Measurements from ENCODE around the gene TNNI3. TPM values are rescaled to one million over a fixed set of nuclear protein-coding genes. Genes with fewer than 3 reads are reported as not detected.
A peak's percentile ranks its signal among the peaks of the same experiment; 100 is the strongest.
"Not testable (repeated sequence)": the region's sequence is repeated elsewhere in the genome, so short reads cannot be mapped to it uniquely, and the experiment has no call there.

Gene TNNI3
- not detected for total RNA-seq

DNA sequence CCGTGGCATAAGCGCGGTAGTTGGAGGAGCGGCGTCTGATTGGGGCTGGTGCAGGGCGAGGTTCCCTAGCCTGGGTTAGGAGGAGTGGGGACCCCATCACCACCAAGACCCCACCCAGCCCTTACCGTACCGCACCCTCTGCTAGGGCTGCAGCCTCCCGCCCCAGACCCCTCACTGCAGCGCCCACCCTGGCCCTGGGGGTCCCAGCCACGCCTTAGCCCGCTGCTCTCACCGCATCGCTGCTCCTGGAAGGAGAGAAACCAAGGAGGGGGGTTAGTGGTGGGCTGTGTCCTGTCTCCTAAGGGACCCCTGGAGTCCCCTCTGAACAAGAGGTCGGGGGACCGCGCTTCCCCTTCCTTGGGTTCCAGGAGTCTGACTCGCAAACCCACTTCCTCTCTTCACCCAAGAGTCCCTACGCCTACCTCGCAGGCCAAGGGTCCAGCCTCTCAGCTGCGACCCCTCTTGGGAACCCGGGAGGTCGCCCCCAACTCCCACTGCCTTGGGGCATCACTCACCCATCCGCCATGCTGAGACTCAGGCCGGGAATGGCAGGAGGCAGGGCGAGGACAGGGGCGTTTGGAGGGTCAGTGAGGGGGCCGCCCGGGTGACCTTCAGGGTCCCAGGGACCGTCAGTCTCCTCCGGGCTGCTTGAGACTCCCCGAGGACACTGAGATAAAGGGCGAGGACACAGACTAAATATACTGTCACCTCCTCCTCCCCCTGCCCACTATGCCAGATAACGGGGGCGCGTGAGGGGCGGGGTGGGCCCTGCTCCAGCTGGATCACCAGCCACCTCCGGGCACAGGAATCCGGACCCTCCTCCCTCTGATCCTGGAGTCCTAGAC, at the start of gene TNNI3:
TSS of gene TNNI3 (minus strand) at position 669 of the 845 bp plus-strand sequence. CDS start at position 526, 143 bp downstream.
- H3K4me3 ChIP-seq: no peak within 1 kb of the TSS
- H3K4me1 ChIP-seq: peaks cover 0 to 12% (median 3%) of the 10 kb centered on the region in 4 donors
- TF ChIP-seq POLR2A (IDR thresholded peaks at IDR 0.05): no peak
- TF ChIP-seq, protein P1, sequence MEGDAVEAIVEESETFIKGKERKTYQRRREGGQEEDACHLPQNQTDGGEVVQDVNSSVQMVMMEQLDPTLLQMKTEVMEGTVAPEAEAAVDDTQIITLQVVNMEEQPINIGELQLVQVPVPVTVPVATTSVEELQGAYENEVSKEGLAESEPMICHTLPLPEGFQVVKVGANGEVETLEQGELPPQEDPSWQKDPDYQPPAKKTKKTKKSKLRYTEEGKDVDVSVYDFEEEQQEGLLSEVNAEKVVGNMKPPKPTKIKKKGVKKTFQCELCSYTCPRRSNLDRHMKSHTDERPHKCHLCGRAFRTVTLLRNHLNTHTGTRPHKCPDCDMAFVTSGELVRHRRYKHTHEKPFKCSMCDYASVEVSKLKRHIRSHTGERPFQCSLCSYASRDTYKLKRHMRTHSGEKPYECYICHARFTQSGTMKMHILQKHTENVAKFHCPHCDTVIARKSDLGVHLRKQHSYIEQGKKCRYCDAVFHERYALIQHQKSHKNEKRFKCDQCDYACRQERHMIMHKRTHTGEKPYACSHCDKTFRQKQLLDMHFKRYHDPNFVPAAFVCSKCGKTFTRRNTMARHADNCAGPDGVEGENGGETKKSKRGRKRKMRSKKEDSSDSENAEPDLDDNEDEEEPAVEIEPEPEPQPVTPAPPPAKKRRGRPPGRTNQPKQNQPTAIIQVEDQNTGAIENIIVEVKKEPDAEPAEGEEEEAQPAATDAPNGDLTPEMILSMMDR (IDR thresholded peaks at IDR 0.05): no peak
- peaks cover 0 to 6% (median 0%) of the 10 kb centered on the region in 4 donors for H3K9me3 ChIP-seq
- no peak within 1 kb of the TSS for H3K27ac ChIP-seq
- DNase-seq: no peak
- H3K36me3 ChIP-seq: no peaks in the 10 kb centered on the region
- peaks cover 0 to 29% of the 10 kb centered on the region in 2 donors for H3K27me3 ChIP-seq

DNA sequence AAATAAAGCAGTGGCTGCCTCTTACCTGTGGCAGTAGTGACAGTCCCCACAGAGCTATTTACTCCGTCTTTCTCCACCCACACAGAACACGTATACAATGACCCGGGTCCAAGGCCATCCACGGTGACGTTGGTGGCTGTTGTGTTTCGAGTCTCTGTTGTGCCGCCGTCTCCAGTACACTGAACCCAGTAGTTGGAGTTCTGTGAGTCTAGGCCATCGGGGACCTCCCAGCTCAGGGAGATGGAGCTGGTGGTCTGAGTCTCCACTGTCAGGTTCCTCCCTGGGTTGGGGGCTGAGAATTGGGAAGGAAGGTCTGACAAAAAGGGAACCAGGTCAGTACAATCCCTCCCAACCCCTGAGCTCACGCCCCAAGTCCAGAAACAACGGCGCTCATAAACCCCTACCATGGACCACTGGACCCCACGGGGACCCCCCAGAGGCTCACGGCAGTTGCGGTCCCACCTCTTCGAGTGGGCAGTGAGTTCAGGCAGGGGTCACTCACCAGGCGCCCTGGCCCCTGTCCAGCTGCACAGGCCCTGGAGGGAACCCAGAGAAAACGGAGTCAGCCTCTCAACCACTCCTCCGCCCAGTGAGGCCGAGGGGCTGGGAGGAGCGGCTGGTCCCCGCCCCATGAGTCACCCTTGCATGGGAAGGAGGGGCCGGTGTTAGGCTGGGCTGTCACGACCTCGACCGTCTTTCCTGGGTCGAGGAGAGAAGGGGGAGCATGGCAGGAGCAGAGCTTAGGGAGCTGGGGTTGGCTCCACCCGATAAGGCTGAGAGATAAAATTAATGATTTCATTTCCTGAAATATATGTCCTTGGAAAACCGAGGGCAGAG, 49.4 kb upstream of the TNNI3 start:
- peak overlapping the region in 3 of 4 donors; percentile 85 to 94 (median 91) for H3K27ac ChIP-seq
- peak overlapping the region in 3 of 4 donors; percentile 21 to 61 (median 54) for H3K4me3 ChIP-seq
- no peaks in the 10 kb centered on the region for H3K27me3 ChIP-seq
- peak; percentile 92 to 95 for TF ChIP-seq POLR2A (IDR thresholded peaks at IDR 0.05)
- TF ChIP-seq, protein P1 (IDR thresholded peaks at IDR 0.05): no peak
- H3K36me3 ChIP-seq: peaks cover 0 to 37% (median 0%) of the 10 kb centered on the region in 3 donors
- no peaks in the 10 kb centered on the region for H3K9me3 ChIP-seq
- H3K4me1 ChIP-seq: peaks cover 0 to 16% (median 0%) of the 10 kb centered on the region in 4 donors
- peak in 2 of 3 donors; percentile 92 to 95 for DNase-seq

DNA sequence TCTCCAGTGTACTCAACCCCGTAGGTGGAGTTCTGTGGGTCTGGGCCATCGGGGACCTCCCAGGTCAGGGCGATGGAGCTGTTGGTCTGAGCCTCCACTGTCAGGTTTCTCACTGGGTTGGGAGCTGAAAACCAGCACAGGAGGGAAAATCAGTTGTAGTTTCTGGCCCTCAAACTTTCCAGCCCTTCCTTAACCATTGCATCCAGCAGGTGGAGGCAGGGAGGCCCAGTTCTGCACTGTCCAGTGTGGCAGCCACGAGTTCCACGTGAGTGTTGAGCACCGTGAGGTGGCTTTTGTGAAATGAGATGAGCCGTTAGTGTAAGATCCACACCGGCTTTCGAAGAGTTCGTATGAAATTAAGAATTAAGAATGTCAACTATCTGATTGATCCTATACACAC, 44.7 kb upstream of the TNNI3 start:
- H3K27me3 ChIP-seq, H3K27ac ChIP-seq, H3K4me3 ChIP-seq, DNase-seq, H3K9me3 ChIP-seq, H3K4me1 ChIP-seq: not testable (repeated sequence)
- TF ChIP-seq, protein P1 (IDR thresholded peaks at IDR 0.05): peak in 2 of 6 experiments; percentile 12 to 24
- peaks cover 0 to 78% (median 0%) of the 10 kb centered on the region in 3 donors for H3K36me3 ChIP-seq

DNA sequence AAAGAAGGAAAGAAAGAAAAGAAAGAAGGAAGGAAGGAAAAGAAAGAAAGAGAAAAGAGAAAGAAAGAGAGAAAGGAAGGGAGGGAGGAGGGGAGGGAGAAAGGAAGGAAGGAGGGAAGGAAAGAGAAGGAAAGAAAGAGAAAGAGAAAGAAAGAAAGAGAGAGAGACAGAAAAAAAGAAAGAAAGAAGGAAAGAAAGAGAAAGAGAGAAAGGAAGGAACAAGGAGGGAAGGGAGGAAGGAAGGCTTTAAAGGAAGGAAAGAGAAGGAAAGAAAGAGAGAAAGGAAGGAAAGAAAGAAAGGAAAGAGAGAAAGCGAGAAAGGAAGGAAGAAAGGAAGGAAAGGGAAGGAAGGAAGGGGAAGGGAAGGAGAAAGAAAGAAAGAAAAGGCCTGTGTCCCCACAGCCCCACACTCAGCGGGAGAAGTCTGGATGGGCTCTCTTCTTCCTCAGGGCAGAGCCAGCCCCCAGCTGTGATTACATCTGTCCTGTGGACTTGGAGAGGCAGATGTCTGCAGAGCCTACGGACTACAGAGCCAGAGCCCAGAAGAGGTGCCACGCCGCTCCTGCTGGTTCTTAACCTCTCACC, 42.2 kb upstream of the TNNI3 start:
- peaks cover 0 to 84% (median 0%) of the 10 kb centered on the region in 3 donors for H3K36me3 ChIP-seq
- no peak overlapping the region for H3K4me3 ChIP-seq
- H3K27ac ChIP-seq: no peak overlapping the region
- TF ChIP-seq, protein P1 (IDR thresholded peaks at IDR 0.05): no peak
- no peak for TF ChIP-seq POLR2A (IDR thresholded peaks at IDR 0.05)
- no peaks in the 10 kb centered on the region for H3K27me3 ChIP-seq
- H3K4me1 ChIP-seq: no peaks in the 10 kb centered on the region
- H3K9me3 ChIP-seq: no peaks in the 10 kb centered on the region
- no peak for DNase-seq

DNA sequence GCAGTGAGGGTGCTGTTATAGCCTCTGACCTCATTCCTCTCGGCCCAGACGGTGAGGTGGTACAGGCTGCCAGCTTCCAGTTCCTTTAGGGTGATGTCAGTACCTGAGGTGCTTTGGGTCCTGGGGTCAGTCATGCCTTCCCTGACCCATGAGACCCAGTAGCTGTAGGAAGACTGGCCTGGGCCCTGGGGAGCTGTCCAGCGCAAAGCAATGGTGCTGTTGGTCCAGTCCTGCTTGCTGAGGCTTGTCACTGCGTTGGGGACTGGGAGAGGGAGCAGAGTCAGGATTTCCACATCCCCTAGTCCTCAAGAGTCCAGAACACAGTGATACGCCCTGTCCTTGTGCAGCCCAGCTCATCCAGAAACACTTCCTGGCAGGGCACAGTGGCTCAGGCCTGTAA, 41.1 kb upstream of the TNNI3 start:
- Histone ChIP-seq H3K4me1 (no peaks in the 10 kb centered on the region), H3K36me3 (peaks cover 0 to 81% (median 0%) of the 10 kb centered on the region in 3 donors), H3K27me3 (no peaks in the 10 kb centered on the region), H3K4me3 (no peak overlapping the region), H3K9me3 (no peaks in the 10 kb centered on the region), H3K27ac (no peak overlapping the region)
- TF ChIP-seq, protein P1 (IDR thresholded peaks at IDR 0.05): no peak
- no peak for TF ChIP-seq POLR2A (IDR thresholded peaks at IDR 0.05)
- no peak for DNase-seq
